AG09309 (cell line): ENCODE data around the gene SLC17A4.

ENCODE experiments used
- DNase-seq: peaks from one replicate; pipeline ENCODE4 v3.0.0-alpha.2; 2010; ENCODE audit warnings: low read depth
- H3K4me3 ChIP-seq: 2 replicates; pipeline ENCODE4 v1.5.1; 2011; ENCODE audit warnings: mild to moderate bottlenecking, low read depth, low read length, moderate library complexity; ENCODE audit not compliant: control insufficient read depth
- TF ChIP-seq, protein P1 (sequence below): IDR thresholded peaks from 2 replicates; pipeline ENCODE4 v1.5.1; 2011; ENCODE audit warnings: mild to moderate bottlenecking, low read depth, low read length, inconsistent platforms; ENCODE audit not compliant: insufficient read depth, control insufficient read depth; ENCODE audit errors: missing control alignments

The SLC17A4 gene

DNA sequence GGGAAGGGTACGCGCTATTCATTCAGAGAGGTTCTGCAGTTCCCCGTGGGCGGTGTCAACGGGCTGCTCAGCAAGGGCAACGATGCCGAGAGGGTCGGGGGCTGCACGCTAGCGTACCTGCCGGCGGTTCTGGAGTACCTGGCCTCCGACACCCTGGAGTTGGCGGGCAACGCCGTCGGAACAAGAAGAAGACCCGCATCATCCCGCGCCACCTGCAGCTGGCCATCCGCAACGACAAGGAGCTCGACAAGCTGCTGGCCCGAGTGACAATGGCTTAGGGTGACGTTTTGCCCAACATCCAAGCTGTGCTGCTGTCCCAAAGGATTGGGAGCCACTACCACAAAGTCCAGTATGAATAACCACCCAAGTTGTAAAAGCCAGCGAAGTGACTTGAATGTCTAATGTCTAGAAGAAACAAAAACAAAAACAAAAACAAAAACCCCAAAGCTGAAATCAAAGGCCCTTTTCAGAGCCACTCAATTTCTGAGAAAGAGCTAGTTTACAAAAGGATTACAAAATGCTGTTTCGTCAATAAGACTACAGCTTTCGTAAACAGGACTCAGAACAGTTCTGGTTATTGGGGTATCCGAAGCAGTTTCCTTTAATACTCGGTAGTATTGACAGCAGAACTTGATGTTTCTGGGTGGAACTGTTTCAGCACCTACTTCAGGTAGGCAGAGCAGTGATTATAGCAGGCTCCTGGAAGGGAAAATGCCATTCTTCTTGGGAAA, 21.9 kb upstream of the SLC17A4 start:
- DNase-seq = no peak
- TF ChIP-seq, protein P1, sequence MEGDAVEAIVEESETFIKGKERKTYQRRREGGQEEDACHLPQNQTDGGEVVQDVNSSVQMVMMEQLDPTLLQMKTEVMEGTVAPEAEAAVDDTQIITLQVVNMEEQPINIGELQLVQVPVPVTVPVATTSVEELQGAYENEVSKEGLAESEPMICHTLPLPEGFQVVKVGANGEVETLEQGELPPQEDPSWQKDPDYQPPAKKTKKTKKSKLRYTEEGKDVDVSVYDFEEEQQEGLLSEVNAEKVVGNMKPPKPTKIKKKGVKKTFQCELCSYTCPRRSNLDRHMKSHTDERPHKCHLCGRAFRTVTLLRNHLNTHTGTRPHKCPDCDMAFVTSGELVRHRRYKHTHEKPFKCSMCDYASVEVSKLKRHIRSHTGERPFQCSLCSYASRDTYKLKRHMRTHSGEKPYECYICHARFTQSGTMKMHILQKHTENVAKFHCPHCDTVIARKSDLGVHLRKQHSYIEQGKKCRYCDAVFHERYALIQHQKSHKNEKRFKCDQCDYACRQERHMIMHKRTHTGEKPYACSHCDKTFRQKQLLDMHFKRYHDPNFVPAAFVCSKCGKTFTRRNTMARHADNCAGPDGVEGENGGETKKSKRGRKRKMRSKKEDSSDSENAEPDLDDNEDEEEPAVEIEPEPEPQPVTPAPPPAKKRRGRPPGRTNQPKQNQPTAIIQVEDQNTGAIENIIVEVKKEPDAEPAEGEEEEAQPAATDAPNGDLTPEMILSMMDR = no peak
- H3K4me3 ChIP-seq = no peak overlapping the region

DNA sequence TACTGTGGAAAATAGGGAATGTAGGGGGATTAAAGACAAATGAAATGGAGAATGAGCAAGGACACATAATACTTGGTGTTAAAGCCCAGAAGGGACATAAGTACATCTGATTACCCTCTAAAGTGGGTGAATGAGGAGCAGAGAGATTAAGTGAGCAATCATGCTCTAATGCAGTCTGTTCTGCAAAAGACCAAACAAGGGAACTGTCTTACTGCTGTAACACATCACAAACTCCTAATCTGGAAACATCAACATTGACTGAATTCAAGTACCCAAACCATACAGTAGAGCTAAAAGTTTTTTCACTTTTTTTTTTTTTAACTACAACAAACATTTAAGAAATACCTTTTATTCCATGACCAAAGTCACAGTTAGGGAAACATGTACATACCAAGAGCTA, 19.3 kb upstream of the SLC17A4 start:
- DNase-seq = no peak
- H3K4me3 ChIP-seq = no peak overlapping the region
- TF ChIP-seq, protein P1 = no peak

DNA sequence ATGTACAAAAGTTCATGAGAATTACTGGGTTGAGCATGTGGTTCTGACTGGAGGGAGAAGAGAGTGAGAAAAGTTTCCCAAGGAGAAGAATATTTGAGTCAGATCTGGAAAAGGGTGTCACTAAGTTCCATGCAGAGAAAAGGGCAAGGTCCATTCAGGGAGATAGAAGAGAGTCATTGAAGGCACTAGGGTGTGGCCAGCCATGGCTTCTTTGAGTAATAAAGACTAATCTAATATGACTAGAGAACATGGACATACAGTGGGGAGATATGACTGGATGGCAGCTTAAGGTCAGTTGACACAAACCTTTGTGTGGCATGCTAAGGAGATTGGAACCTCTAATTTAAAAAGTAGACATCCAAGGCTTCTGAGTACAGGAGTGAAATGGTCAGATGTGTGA, 10.7 kb upstream of the SLC17A4 start:
- DNase-seq = no peak
- TF ChIP-seq, protein P1 = no peak
- H3K4me3 ChIP-seq = no peak overlapping the region

DNA sequence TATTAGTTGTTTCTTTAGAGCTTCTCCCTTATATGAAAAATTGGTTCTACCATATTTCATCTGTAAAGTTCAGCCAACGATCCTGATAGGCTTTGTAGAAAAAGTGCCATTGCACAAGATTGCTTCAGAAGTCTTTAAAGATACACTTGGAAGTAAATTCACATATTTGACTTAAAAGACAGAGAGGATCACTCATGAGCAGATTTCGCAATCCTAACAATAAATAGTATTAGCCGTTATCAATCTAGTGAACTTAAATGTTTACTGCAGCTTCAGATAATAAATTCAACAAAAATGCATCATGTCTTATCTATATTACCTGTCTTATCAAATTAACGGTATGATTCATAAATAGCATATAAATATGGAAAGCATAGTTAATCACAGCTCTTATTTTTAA, 8.7 kb upstream of the SLC17A4 start:
- TF ChIP-seq, protein P1 = no peak
- no peak overlapping the region for H3K4me3 ChIP-seq
- no peak for DNase-seq

DNA sequence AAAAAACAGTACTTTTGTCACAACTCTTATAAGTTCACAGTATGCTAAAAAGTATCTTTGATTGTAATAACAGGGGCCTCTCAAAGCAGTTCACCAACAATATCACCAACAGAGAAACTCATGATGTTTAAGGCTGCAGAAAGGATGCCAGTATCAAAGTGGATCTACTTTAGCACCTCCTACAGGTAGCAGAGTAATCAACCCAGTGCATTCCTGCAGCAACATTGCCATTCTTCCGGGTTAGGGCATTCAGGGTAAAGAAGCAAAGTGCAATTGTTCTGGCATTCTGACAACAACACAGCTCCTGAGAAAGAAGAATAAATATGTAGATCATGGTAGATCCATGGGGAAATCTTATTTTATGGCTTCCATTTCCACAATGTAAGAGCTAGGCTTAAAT, 7.6 kb upstream of the SLC17A4 start:
- DNase-seq = no peak
- TF ChIP-seq, protein P1 = no peak
- no peak overlapping the region for H3K4me3 ChIP-seq

DNA sequence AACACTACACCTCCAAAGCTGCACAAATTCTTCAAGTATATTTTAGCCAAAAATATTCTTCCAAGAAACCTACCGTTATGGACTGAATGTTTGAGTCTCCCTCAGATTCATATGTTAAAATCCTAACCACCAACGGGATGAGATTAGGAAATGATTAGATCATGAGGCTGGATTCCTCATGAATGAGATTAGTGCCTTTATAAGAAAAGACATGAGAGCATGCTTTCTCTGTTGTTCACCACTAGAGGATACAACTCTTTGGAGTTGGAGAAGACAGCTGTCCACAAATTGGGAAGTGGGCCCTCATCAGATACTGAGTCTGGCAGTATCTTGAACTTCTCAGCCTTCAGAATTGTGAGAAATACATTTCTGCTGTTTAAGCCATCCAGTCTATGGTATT, 7.1 kb upstream of the SLC17A4 start:
- DNase-seq = no peak
- TF ChIP-seq, protein P1 = no peak
- no peak overlapping the region for H3K4me3 ChIP-seq
